Measurements from ENCODE around the gene RASEF.

The RASEF gene

GRCh38 chr9:83012922-83013838 lies 49.8 kb downstream of the RASEF start:
- H3K4me3 ChIP-seq (ENCODE audit: low read depth, low read length) = no peak overlapping the region
- no peak for TF ChIP-seq CTCF (IDR thresholded peaks at IDR 0.05; ENCODE audit: low read depth, low read length)

DNA sequence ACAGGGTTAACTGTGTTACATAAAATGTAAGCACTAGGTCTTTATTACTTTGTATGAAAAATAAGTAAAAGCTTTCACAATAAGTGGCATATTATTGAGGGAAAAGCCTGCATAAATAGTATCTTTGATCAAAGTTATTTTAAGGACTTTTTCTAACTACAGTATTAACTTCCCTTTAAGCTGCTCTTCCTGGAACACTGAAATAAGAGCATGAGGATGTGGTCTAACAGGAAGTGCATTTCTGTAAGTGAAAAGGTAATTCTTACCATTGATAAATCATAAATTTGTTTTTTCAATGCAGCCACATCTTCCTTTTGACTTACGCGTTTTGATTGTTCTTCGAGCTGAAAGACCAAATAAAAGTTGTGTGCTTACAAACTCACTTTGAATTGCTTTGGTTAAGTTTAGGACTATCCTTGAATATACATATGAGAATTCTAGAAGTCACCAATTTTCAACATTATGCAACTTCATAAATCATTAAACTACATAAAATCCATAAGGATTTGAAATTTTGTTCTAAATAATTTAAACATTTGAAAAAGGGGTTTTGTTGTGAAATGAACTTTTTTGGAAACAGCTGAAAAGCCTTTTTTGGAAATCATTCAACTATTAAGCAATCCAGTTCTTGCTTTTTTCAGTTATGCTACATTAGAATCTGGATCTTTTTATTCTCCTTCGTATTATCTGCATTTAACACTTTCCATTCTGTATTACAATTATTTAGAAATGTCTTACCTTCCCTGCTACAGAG lies 50.6 kb downstream of the RASEF start:
- H3K4me3 ChIP-seq (ENCODE audit: low read depth, low read length) = no peak overlapping the region
- no peak for TF ChIP-seq CTCF (IDR thresholded peaks at IDR 0.05; ENCODE audit: low read depth, low read length)

DNA sequence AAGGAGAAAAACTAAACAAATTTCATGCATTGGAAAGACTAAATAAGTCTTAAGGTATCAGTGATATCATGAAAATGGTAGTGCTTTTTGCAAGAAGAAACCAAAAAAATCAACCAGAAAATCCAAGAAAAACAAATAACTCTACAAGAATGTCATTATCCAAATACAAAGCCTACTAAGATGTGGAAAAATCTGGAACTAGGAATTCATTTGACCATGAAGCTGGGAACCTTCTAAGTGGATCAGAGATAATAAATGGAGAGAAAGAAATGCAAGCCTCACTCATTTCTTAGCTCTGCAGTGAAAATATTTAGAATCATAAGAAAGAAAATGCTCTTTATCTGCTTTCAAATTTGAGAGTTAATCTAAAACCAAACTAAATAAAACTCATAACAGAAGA lies 51.3 kb downstream of the RASEF start:
- H3K4me3 ChIP-seq (ENCODE audit: low read depth, low read length) = no peak overlapping the region
- TF ChIP-seq CTCF (IDR thresholded peaks at IDR 0.05; ENCODE audit: low read depth, low read length) = no peak

DNA sequence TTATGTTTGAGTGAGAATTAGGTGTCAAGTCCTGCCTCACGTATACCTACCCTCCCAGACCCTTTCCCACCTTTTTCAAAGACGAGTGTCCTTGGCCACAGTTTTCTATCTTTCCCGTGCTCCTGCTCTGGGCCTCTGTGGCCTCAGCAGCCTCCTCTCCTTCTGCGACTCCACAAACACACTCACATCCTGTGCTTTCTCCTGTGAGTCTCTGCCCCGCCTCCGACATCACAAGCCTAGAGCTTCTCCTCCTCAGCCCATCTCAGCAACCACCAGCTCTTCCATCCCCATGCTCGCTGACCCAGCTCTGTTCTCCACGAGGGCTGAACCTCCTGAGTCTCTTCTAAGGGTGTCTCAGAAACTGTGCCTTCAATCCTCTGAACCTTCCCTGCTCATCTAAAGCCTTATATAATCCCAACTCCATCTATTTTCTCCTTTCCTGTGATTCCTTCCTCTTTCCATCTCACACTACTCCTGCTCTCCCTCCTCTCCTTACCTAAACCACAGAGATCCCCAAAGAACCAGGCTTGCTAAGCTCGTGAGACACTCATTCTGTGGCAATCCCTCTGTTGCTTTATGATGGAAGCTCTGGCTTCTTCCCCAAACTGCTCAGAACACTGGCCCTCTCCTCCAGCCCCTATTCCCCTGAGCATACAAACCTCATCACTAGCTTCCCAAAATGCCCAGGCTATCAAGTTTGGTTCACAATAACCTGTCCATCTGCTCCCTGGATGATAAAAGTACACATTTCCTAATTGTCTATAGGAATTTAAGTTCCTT lies 55.2 kb downstream of the RASEF start:
- H3K4me3 ChIP-seq (ENCODE audit: low read depth, low read length) = no peak overlapping the region
- TF ChIP-seq CTCF (IDR thresholded peaks at IDR 0.05; ENCODE audit: low read depth, low read length) = no peak

- H3K4me3 ChIP-seq (ENCODE audit: low read depth, low read length) = no peak overlapping the region
- TF ChIP-seq CTCF (IDR thresholded peaks at IDR 0.05; ENCODE audit: low read depth, low read length) = no peak
These were observed 56.6 kb downstream of the RASEF start for GRCh38 chr9:83006378-83006777.

DNA sequence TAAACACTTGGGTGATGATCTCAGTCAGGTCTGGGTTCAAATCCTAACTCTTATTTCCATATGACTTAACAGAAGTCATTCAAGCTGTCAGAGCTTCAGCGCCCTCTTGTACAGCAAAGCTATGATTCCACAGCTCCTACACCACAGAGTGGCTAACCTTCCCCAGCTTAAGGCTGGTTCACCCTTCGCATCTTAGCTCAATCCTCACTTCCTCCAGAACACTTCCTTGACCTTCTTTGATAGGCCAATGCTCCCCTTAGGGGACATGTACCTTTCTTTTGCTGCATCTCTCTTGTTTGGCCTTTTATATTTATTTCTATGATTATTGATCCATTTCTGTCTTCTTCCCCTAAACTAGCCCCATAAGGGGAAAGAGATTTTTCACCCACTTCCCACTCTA lies 57.0 kb downstream of the RASEF start:
- no peak for TF ChIP-seq CTCF (IDR thresholded peaks at IDR 0.05; ENCODE audit: low read depth, low read length)
- H3K4me3 ChIP-seq (ENCODE audit: low read depth, low read length) = no peak overlapping the region

Data from WI38 (cell line).